NCI-H774 (cell line): ENCODE results near the gene RNF113A.
"Not testable (repeated sequence)": the region's sequence is repeated elsewhere in the genome, so short reads cannot be mapped to it uniquely, and the experiment has no call there.

Experiments used
- DNase-seq: peaks from one replicate; lab custom pipeline; 2025; lab: John Stamatoyannopoulos, UW

The RNF113A gene

GRCh38 chrX:119833905-119834304 lies 37.6 kb downstream of the RNF113A start:
- DNase-seq = no peak

GRCh38 chrX:119828446-119828845 lies 43.1 kb downstream of the RNF113A start:
- DNase-seq = no peak

GRCh38 chrX:119826399-119826959 lies 45.1 kb downstream of the RNF113A start:
- DNase-seq = no peak

GRCh38 chrX:119824221-119824620 lies 47.3 kb downstream of the RNF113A start:
- DNase-seq = not testable (repeated sequence)

- DNase-seq = not testable (repeated sequence)
Measured at GRCh38 chrX:119821703-119822102, 49.8 kb downstream of the RNF113A start.
